NCI-H2029 treated with DMSO at 0.1 percent for 48 hours (cell line): ENCODE results near the gene FAM169A.
"Not testable (repeated sequence)": the region's sequence is repeated elsewhere in the genome, so short reads cannot be mapped to it uniquely, and the experiment has no call there.

Experiments
- DNase-seq: peaks from one replicate; lab custom pipeline; 2025; lab: John Stamatoyannopoulos, UW

The FAM169A gene

DNA sequence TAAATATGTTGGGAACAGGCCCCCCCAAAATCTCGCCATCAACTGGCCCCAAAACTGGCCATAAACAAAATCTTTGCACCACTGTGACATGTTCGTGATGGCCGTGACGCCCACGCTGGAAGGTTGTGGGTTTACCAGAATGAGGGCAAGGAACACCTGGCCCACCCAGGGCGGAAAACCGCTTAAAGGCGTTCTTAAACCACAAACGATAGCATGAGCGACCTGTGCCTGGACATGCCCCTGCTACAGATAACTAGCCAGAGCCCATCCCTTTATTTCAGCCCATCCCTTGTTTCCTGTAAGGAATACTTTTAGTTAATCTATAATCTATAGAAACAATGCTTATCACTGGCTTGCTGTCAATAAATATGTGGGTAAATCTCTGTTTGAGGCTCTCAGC, 3.2 kb upstream of the FAM169A start:
- not testable (repeated sequence) for DNase-seq

DNA sequence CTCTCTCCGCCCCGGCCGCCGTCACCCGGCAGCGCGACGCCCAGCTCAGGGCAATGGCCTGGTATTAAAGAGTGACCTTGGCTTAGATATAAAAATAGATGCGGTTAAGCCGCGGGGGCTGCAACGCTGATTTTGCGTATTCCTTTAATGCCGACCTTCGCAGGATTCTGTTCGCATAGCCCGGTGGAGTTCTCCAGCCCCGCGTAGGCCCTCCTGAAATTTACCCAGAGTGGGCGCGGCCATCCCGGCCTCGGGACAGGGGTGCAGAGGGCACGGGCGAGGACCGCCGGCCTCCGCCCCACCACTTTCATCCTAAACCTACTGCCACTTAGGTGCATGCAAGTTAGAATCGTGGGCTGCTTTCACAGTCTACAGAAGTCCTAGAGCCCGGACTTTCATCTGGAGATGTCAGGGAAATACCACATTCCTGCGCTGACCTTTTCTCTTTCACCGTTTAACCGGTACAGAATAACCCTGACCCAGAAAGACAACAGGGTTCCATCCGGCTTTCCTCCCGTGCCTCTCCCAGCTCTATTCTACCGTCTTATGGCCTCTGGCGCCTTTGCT, 492 bp upstream of the FAM169A start:
- no peak for DNase-seq

- DNase-seq, result no peak
These were observed 857 bp downstream of the FAM169A start for GRCh38 chr5:74865256-74865803.

DNA sequence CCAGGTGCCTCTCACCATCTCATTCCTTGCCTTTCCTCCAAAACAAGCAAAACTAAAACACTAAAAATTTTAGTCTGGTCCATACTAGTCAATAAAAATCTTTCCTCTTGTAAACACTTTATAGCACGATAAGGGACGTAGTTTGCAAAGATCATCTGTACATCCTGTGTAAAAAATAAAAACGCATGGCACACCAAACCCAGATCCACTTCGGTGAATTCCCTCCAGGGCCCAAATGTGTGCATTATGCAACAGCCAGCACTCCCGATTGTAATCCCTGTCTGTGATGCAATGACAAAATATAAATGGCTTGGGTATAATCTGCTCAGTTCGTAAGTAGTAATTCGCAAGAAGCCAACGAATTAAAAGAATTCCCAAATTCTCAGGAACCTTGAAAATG, 1.4 kb downstream of the FAM169A start:
- DNase-seq, result no peak

GRCh38 chr5:74863726-74864125, 2.5 kb downstream of the FAM169A start:
- DNase-seq, result no peak

DNA sequence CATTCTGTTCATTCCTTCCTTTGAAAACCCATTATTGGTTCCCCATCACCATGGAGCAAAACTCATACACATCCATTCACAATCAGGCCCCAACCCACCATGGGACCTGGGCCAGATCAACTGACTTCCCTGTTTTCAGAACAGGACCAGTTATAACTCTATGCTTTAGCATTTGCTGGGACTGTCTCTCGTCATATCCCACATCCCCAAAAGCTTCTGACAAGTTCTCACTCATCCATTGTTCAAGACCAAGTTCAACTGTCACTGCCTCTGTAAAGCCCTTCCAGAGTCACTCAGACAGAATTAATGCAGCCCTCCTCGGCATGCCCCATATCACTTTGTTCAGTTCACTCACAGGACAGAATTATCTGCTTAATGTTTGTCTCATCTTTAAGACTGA, 4.0 kb downstream of the FAM169A start:
- DNase-seq, result no peak

- DNase-seq, result not testable (repeated sequence)
These were observed 9.2 kb downstream of the FAM169A start for GRCh38 chr5:74856975-74857374.

GRCh38 chr5:74853256-74853655, 12.9 kb downstream of the FAM169A start:
- no peak for DNase-seq

DNA sequence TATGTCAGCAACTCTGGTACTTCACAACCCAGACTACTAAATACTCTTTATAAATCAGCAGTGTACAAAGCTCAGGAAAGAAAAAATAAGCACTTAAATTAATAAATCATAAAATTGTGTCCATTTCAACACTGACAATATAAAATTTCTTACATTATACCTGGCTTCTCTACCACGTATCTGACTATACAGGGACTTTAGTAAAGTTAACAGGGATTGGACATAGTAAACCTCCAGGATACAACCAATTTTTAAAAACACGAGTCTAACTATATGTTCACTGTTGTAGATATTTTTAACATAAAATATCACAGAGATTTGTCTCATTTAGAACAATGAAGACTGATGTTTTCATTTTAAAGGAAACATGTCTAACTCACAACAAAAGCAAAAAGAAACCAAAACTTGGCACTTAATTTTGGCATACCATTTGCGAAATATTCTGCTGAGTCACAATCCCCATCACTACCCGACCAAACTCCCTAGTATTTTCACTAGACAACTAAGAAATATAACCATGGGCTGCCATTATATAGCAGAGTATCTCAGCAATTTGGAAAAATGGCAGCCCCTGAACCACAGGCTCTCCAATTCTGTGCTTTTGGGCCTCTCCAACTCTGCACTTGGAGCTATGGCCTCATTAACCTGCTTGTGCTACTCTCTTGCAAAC, 14.4 kb downstream of the FAM169A start:
- DNase-seq, result no peak

DNA sequence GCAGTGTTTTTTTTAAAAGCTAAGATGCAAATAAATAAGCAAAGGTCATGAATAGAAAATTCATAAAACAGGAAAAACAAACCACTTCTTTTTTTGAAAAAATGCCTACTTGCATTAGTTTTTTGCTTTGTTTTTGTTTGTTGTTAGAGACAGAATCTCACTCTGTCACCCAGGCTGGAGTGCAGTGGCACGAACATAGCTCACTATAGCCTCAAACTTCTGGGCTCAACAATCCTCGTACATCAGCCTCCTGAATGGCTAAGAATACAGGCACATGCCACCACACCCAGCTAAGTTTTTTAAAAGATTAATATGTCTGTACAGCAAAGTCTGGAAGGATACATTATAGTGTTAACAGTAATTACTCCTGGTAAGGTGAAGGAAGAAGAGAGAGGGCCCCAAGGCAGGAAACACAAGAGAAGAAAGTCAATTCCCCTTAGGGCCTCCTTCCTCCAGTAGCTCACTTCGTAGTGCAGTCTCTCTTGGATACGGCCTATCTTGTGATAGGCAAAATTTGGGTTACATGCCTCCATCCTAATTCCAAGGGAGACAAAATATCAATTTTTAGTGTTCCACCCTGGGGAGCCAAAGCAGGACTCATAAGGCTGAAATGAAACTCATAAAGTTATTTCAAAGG, 15.3 kb downstream of the FAM169A start:
- no peak for DNase-seq

DNA sequence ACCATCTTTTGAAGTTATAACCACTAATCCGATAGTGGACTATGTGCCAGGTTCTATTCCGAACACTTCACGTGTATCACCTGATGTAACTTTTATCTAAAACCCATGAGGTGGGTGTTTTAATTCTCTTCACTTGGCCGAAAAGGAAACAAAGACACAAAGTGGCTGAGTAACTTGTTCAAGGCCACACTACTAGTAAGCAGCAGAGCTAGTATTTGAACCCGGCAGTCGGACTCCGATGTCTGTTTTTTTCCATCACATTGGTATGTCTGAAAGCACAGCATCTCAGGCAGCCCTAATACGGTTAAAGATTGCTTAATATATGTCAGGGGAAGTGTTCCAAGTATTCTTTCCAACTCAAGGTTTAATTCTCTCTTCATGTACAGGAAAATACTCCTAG, 16.2 kb downstream of the FAM169A start:
- DNase-seq, result no peak

- DNase-seq, result no peak
These were observed 17.6 kb downstream of the FAM169A start for GRCh38 chr5:74848553-74849025.

- DNase-seq, result no peak
These were observed 27.0 kb downstream of the FAM169A start for GRCh38 chr5:74839229-74839628.

DNA sequence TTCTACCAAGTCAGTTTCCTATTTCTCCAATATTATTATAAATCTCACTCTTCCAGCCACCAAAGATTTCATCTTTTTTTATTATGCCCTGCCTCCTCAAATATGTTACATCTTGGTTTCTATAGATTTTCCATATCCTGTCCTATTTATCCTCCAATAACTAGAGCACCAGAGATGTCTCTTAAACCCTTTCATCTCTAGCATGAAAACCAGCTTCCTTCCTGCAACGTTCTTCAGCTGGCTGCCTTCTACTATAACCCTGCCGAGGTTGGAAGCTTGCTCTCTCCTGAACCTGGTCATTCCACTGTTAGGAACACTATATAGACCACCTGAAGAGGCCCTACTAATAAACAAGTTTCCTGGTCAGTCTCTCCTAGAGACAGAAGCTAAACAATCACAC, 27.9 kb downstream of the FAM169A start:
- DNase-seq, result no peak

- DNase-seq, result no peak
These were observed 29.1 kb downstream of the FAM169A start for GRCh38 chr5:74837115-74837514.

GRCh38 chr5:74833537-74834266, 32.5 kb downstream of the FAM169A start:
- DNase-seq, result no peak

GRCh38 chr5:74829413-74829812, 36.8 kb downstream of the FAM169A start:
- no peak for DNase-seq

DNA sequence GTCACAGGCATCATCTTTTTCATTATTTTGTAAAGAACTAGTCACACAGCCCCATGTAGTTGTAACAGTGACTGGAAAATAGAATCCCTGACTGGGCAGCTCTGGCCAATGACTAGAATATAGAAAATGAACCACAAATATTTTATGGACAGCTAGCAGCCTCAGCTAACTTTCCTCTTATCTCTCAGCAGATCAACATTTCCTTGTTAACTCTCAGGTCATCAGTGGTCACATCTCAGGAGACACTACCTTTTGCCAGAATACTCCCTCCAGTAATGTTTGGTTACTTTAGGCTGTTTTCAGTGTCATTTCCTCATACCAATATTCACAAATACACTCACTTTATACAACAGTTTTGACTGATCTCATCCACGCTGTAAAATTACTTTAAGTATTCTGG, 43.9 kb downstream of the FAM169A start:
- DNase-seq, result no peak

DNA sequence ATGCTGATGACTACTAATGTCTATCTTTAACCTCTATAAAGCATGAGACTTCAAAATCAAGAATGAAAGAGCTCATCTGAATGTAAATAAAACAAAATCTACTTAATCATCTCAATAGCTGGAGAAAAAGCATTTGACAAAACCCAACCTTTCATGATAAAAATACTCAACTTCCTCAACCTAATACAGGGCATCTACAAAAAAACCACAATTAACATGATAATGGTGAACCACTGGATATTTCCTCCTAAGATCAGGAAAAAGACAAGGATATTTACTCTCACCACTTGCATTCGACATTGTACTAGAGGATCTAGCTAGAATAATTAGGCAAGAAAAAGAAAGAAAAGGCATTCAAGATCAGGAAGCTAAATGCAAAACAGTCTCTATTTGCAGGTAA, 49.3 kb downstream of the FAM169A start:
- DNase-seq, result no peak

DNA sequence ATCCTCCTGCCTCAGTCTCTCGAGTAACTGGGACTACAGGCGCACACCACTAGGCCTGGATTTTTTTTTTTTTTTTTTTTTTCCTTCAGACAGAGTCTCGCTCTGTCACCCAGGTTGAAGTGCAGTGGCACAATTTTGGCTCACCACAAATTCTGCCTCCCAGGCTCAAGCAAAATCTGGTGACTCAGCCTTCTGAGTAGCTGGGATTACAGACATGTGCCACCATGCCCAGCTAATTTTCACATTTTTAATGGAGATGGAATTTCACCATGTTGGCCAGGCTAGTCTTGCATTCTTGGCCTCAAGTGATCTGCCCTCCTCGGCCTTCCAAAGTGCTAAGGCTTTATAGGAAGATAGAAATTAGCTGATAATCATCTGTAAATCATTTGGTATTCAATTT, 55.3 kb downstream of the FAM169A start:
- DNase-seq, result no peak

DNA sequence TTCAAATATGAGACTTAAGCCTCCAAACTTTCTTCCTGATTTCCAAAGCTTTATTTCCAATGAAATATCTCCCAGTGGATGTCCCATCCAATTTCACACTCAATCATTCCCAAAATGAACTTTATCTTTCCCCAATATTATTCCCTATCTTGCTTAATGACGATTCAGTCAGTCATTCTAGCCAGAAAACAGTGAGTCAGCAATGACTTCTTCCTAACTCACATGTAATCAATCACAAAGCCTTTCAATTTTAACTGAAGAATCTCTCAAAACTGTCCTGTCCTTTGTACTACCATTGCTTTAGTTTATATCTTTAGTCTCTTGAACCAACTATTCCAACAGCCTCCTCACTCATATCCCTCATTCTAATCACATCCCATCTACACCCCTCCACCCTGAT, 64.2 kb downstream of the FAM169A start:
- no peak for DNase-seq

DNA sequence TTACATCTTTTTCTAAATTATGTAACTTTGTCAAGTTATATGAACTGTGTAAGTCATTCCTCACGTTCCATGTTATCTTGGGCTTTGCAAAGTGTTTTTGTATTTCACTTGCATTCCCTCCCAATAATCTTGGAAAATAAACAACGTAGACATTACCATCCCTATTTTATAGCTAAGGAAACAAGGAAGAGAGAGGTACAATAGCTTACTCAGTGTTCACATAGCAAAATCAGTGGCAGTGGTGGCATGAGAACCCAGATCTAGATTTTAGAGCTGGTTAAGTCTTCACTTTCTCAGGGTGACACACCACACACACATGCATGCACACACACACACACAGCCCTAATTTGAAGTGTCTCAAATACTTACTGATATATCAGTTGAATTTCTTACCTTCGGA, 65.0 kb downstream of the FAM169A start:
- no peak for DNase-seq
